Endothelial cell of umbilical vein (primary cell): ENCODE measurements around the gene HK3. TPM values are rescaled to one million over a fixed set of nuclear protein-coding genes. Genes with fewer than 3 reads are reported as not detected.

Experiments
- BruUV-seq: library from RNA; stranded (reverse); fragments of 400-500 nt; replicated peaks from 2 replicates; lab custom pipeline; 2021; lab: Mats Ljungman, UMichigan
- CTCF ChIA-PET: fragments of 300-600, 350-600 bp; sonication (Branson Sonifier 250); formaldehyde crosslinking; loops from one replicate; lab custom pipeline; 2021; ENCODE audit warnings: antibody characterized with exemption, inconsistent platforms; lab: Charles Lee
- POLR2A ChIA-PET: fragments of 300-600, 350-600 bp; sonication (Branson Sonifier 250); formaldehyde crosslinking; loops from one replicate; lab custom pipeline; 2021; ENCODE audit warnings: antibody characterized with exemption, inconsistent platforms; lab: Charles Lee
- DNase-seq: peaks from one replicate; pipeline ENCODE4 v3.0.0-alpha.2; 2011; ENCODE audit warnings: low read depth, low spot score
- FAIRE-seq: peaks from 2 replicates; lab custom pipeline; 2011; peaks lifted over from hg19 to GRCh38; lab: Jason Lieb, UNC
- H2AFZ ChIP-seq: 2 replicates; pipeline ENCODE4 v1.6.0; 2012; ENCODE audit warnings: low read depth, low read length, control low read depth, inconsistent platforms
- H3K27ac ChIP-seq: 2 replicates; pipeline ENCODE4 v1.5.1; 2011; ENCODE audit warnings: low read depth, mild to moderate bottlenecking, control low read depth, low read length, moderate library complexity; ENCODE audit not compliant: insufficient read depth
- H3K27me3 ChIP-seq, 2 experiments: 2 replicates each; pipeline versions ENCODE4 v1.6.0 to v1.6.1; 2011; ENCODE audit warnings: low read length in 2 of 2, mixed read lengths in 1 of 2; ENCODE audit not compliant: control insufficient read depth in 2 of 2, insufficient read depth in 2 of 2
- H3K36me3 ChIP-seq, 2 experiments: 2 replicates in 1 of 2; 3 replicates in 1 of 2; pipeline ENCODE4 v1.5.1; 2011; ENCODE audit warnings: low read length in 2 of 2, mild to moderate bottlenecking in 1 of 2, moderate library complexity in 1 of 2; ENCODE audit not compliant: control insufficient read depth in 2 of 2, insufficient read depth in 2 of 2; ENCODE audit errors: extremely low read depth in 1 of 2
- H3K4me1 ChIP-seq: 3 replicates; pipeline ENCODE4 v1.5.1; 2011; ENCODE audit warnings: mild to moderate bottlenecking, low read length; ENCODE audit not compliant: control insufficient read depth, insufficient read depth; ENCODE audit errors: extremely low read depth
- H3K4me2 ChIP-seq: 2 replicates; pipeline ENCODE4 v1.6.1; 2011; ENCODE audit warnings: low read length, control low read depth, mixed read lengths; ENCODE audit not compliant: insufficient read depth
- H3K4me3 ChIP-seq, 3 experiments: fragments of 200-600 bp in 1 of 3; sonication (generic), shearing (Covaris generic) in 1 of 3; replicated peaks in 1 of 3; 2 replicates each; pipeline ENCODE4 v1.5.1; 2011 to 2016; ENCODE audit warnings: control low read depth in 3 of 3, low read length in 3 of 3, mild to moderate bottlenecking in 2 of 3, inconsistent platforms in 1 of 3, low read depth in 1 of 3, moderate library complexity in 1 of 3; ENCODE audit not compliant: insufficient read depth in 1 of 3
- H3K79me2 ChIP-seq: 2 replicates; pipeline ENCODE4 v1.6.0; 2012; ENCODE audit warnings: low read length, inconsistent platforms; ENCODE audit not compliant: control insufficient read depth, insufficient read depth
- H3K9ac ChIP-seq: replicated peaks from 2 replicates; pipeline ENCODE3; 2011; ENCODE audit warnings: low read length, control low read depth; ENCODE audit not compliant: insufficient read depth; ENCODE audit errors: extremely low read depth
- H3K9me1 ChIP-seq: replicated peaks from 3 replicates; pipeline ENCODE4 v1.6.0; 2011; ENCODE audit warnings: mild to moderate bottlenecking, low read length; ENCODE audit not compliant: control insufficient read depth, insufficient read depth; ENCODE audit errors: extremely low read depth
- H3K9me3 ChIP-seq: replicated peaks from 2 replicates; pipeline ENCODE4 v1.5.1; 2012; ENCODE audit warnings: low read length, inconsistent platforms; ENCODE audit not compliant: control insufficient read depth, insufficient read depth
- H4K20me1 ChIP-seq: replicated peaks from 2 replicates; pipeline ENCODE3; 2011; ENCODE audit warnings: mild to moderate bottlenecking, low read length; ENCODE audit not compliant: control insufficient read depth, insufficient read depth; ENCODE audit errors: extremely low read depth
- CTCF ChIP-seq, 2 donors: IDR thresholded peaks; 1 replicate in 1 of 2; 2 replicates in 1 of 2; pipeline ENCODE4 v1.5.1; 2011; ENCODE audit warnings: low read length in 2 of 2, mild to moderate bottlenecking in 2 of 2, moderate library complexity in 2 of 2, control low read depth in 1 of 2, inconsistent platforms in 1 of 2, low read depth in 1 of 2; ENCODE audit not compliant: insufficient read depth in 1 of 2; ENCODE audit errors: extremely low read depth in 1 of 2
- EZH2 ChIP-seq: IDR thresholded peaks from 2 replicates; pipeline ENCODE4 v1.6.1; 2012; ENCODE audit warnings: borderline replicate concordance, low read depth, mild to moderate bottlenecking, moderate library complexity, low read length, inconsistent platforms; ENCODE audit not compliant: severe bottlenecking
- FOS ChIP-seq: IDR thresholded peaks from 2 replicates; pipeline ENCODE4 v1.6.1; 2011; ENCODE audit warnings: mild to moderate bottlenecking, low read length, moderate library complexity, borderline replicate concordance; ENCODE audit not compliant: insufficient read depth
- GATA2 ChIP-seq: IDR thresholded peaks from 2 replicates; pipeline ENCODE4 v1.7.0; 2011; ENCODE audit warnings: low read depth, mild to moderate bottlenecking, moderate library complexity, mixed read lengths, low read length; ENCODE audit not compliant: insufficient read length, insufficient read depth
- JUN ChIP-seq: IDR thresholded peaks from 2 replicates; pipeline ENCODE4 v1.6.1; 2011; ENCODE audit warnings: borderline replicate concordance, low read depth; ENCODE audit not compliant: insufficient read length, insufficient read depth
- MAX ChIP-seq: IDR thresholded peaks from 2 replicates; pipeline ENCODE4 v1.6.1; 2011; ENCODE audit not compliant: insufficient read depth, insufficient read length
- MYC ChIP-seq: IDR thresholded peaks from one replicate; pipeline ENCODE4 v1.6.1; 2011; ENCODE audit warnings: mild to moderate bottlenecking, low read depth, low read length
- POLR2A ChIP-seq: IDR thresholded peaks from 2 replicates; pipeline ENCODE4 v1.6.1; 2012; ENCODE audit warnings: low read depth, mild to moderate bottlenecking, control low read depth, low read length
- POLR2AphosphoS5 ChIP-seq: IDR thresholded peaks from 2 replicates; pipeline ENCODE4 v1.6.1; 2012; ENCODE audit warnings: low read depth, mild to moderate bottlenecking, control low read depth, low read length, moderate library complexity; ENCODE audit not compliant: insufficient read depth
- dilution Hi-C: fragments of 300-500 bp; cut with MboI; formaldehyde crosslinking; loops from one replicate; pipeline ENCODE4 v1.15.0; 2019; ENCODE audit warnings: low sequenced_read_pairs; ENCODE audit not compliant: extremely low pct_ligation_motif_present
- intact Hi-C: fragments of 100-400 bp; cut with micrococcal nuclease; formaldehyde crosslinking; loops from one replicate; pipeline ENCODE4 v1.10.0; 2022
- polyA plus RNA-seq, 4 experiments: library from polyadenylated mRNA; depleted of rRNA in 3 of 4; stranded (reverse) in 3 of 4; unstranded in 1 of 4; fragments of >200 nt; gene quantifications; 2 replicates each; pipeline versions ENCODE4 v1.2.1 to v1.2.3, GENCODE V29; 2011 to 2012; ENCODE audit warnings: missing spikeins in 1 of 4
- total RNA-seq: library from RNA; stranded (reverse); gene quantifications from 2 replicates; pipeline ENCODE4 v1.2.3, GENCODE V29; 2021

The HK3 gene
- total and polyA plus RNA-seq, 2 donors (not counting 3 experiments of a cell fraction or from before 2014, with no cell fraction given) = not detected

- no TSS peak for BruUV-seq
Measured at GRCh38 chr5:176837707-176838115, 61.4 kb downstream of the HK3 start.

More at GRCh38 chr5:176837707-176838115, 61.4 kb downstream of the HK3 start:
- Histone ChIP-seq H3K36me3 (no peaks in the 10 kb centered on the region), H3K4me3 (no peak overlapping the region), H4K20me1 (no peaks in the 10 kb centered on the region), H3K9ac (no peak overlapping the region), H3K9me1 (no peaks in the 10 kb centered on the region), H3K9me3 (no peaks in the 10 kb centered on the region), H3K4me1 (no peaks in the 10 kb centered on the region), H3K4me2 (no peak overlapping the region), H2AFZ (no peak overlapping the region), H3K27me3 (no peaks in the 10 kb centered on the region), H3K79me2 (no peaks in the 10 kb centered on the region), H3K27ac (no peak overlapping the region)
- peak; percentile 85 for FAIRE-seq
- TF ChIP-seq POLR2A = no peak
- TF ChIP-seq POLR2AphosphoS5 = peak; percentile 60
- TF ChIP-seq JUN = no peak
- TF ChIP-seq GATA2 = no peak
- TF ChIP-seq CTCF (IDR thresholded peaks at IDR 0.05; ENCODE audit: extremely low read depth in 1 of 2, insufficient read depth in 1 of 2, low read depth in 1 of 2, low read length in 2 of 2) = no peak
- TF ChIP-seq MAX = peak; percentile 68
- no peak for TF ChIP-seq FOS
- TF ChIP-seq EZH2 = no peak
- TF ChIP-seq MYC = peak; percentile 8
- dilution Hi-C loops (no loop called here), intact Hi-C loops (no loop called here)
- DNase-seq = peak; percentile 73
- ChIA-PET POLR2A (no interaction called here), CTCF (interaction anchor here (1.9 kb wide), 1 partner anchor 177 kb away, joined by 6 read pairs; no protein-coding TSS in a partner anchor)
